ENCODE results near the gene DNAL1.

DNAL1 gene

GRCh38 chr14:73724696-73725095 is 79.9 kb downstream of the DNAL1 start:
- DNase-seq, result no peak
- no peak for ATAC-seq

DNA sequence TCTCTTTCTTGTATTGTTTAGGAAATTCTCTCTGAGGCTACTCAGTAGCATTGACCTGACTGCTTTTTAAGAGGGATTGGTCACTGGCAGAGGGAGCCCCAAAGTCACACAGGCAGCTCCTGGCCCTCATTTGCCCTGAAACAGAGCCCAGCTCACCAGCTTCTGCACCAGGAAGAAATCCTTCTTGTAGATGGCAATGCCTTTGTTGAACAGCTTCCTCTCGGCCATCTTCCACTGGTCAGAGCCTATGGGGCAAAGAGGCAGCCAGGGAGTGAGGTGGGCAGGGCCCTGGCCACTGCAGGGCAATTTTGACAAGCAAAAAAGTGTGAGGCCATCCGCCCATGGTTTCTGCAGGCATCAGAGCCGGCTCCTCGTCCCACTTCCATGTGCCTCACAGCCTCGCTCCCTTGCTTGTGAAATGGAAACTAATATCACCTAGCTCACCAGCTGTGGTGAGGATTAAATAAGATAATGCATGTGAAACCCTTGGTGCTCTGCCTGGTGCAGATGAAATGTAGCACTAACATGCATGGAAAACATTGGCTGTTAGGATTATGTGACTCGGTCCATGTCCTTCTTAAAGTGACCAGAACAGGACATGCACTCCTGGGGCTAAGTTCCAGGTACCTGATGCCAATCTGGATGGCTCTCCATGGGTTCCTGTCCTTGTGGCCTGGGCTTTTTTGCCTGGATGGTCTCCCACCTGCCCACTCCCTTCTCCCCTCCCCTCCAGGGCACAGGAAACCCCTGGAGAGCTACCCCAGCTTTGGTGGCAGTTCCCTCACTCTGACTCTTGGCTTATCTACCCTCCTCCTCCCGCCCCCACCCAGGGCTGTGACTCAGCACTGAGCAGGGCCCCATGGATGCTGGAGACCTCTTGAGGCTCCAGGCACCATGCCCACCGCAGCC is 80.6 kb downstream of the DNAL1 start:
- DNase-seq (no peak), ATAC-seq (peak; percentile 42)

- no peak for DNase-seq
- no peak for ATAC-seq
Measured at GRCh38 chr14:73726025-73726961, 81.5 kb downstream of the DNAL1 start.

GRCh38 chr14:73727166-73727565 is 82.4 kb downstream of the DNAL1 start:
- ATAC-seq, result no peak
- DNase-seq, result no peak

- DNase-seq, result peak; percentile 93
- peak; percentile 86 for ATAC-seq
Measured at GRCh38 chr14:73728717-73729330, 84.0 kb downstream of the DNAL1 start.

GRCh38 chr14:73729556-73730265 is 84.9 kb downstream of the DNAL1 start:
- ATAC-seq (no peak), DNase-seq (no peak)

- no peak for ATAC-seq
- no peak for DNase-seq
Measured at GRCh38 chr14:73731111-73731510, 86.3 kb downstream of the DNAL1 start.

DNA sequence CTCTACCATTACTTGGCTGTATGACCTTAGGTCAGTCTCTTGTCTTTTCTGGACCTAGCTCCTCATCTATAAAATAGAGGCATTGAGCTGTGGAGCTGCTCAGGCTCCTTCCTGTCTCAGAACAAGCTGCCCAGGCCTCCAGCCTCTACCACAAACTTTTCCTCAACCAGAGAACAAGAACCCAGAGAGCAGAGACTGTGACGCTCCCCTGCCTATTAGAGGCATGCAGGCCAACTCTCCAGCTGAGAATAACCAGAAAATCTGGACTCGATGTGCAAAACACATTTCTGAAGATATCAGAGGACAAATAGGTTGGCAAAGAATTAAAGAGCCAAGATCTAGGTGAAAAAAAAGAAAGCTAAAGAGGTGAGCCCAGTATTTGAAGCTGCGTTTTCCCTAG is 87.2 kb downstream of the DNAL1 start:
- DNase-seq (no peak), ATAC-seq (no peak)

DNA sequence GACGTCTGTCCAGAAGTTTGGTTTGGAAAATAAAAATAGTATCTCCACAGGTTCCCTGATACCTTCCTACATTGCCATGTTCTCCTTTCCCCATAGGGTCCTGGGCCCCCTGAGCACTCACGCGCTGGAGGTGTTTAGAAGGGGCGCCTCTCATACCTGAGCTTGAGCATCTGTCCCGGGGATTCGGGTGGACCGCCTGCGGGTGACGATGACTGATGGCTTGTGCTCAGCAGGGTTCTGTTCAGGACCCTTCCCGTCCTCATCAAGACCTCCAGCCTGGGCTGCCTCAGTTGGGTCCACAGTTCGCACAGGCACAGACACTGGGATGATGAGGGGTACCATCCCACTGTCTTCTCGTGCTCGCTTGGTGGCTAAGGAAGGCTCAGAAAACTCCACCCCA is 92.1 kb downstream of the DNAL1 start:
- ATAC-seq, result no peak

GRCh38 chr14:73738518-73739173 is 93.9 kb downstream of the DNAL1 start:
- ATAC-seq, result no peak
- DNase-seq, result no peak

More for the DNA sequence above, 92.1 kb downstream of the DNAL1 start:
- DNase-seq, result no peak

GRCh38 chr14:73739174-73739898 is 94.5 kb downstream of the DNAL1 start:
- ATAC-seq (no peak), DNase-seq (no peak)

- ATAC-seq, result no peak
- DNase-seq, result no peak
Measured at GRCh38 chr14:73739899-73740617, 95.3 kb downstream of the DNAL1 start.

DNA sequence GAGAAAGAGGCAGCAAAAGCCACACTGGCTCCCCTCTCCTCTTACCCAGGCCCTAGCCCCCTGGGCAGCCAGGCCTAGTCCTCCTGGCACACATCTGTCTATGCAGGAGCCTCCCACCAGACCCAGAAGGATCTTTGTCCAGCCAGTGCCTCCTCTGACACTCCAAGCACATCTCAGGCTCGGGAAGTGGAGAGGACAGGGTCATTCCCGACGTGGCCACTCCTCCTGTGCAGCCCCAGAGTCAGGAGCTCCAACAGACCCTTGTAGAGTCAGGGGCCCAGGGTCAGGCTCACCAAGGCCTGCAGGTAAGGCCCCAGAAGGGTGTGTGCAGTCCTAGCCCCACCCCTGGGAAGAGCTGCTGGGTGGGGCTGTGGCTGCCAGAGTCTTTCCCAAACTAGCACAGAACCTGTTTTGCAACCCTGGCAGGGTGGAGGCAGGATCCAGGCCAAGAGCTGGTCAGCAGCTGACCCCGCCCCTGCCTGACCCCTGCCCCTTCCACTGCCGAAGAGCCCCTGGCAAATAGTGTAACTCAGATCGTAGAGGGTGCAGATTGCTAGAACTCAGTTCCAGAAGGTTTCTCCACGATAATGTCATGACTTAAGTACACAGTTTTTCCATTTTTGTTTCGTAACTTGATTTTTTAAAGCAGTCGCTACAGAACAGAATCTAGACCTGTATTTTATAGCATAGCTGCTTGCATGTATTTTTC is 96.0 kb downstream of the DNAL1 start:
- no peak for DNase-seq
- no peak for ATAC-seq

- DNase-seq, result peak; percentile 77
- peak; percentile 74 for ATAC-seq
Measured at GRCh38 chr14:73741386-73741875, 96.6 kb downstream of the DNAL1 start.

- DNase-seq (peak; percentile 56), ATAC-seq (peak; percentile 47)
Measured at GRCh38 chr14:73741876-73742519, 97.2 kb downstream of the DNAL1 start.

DNA sequence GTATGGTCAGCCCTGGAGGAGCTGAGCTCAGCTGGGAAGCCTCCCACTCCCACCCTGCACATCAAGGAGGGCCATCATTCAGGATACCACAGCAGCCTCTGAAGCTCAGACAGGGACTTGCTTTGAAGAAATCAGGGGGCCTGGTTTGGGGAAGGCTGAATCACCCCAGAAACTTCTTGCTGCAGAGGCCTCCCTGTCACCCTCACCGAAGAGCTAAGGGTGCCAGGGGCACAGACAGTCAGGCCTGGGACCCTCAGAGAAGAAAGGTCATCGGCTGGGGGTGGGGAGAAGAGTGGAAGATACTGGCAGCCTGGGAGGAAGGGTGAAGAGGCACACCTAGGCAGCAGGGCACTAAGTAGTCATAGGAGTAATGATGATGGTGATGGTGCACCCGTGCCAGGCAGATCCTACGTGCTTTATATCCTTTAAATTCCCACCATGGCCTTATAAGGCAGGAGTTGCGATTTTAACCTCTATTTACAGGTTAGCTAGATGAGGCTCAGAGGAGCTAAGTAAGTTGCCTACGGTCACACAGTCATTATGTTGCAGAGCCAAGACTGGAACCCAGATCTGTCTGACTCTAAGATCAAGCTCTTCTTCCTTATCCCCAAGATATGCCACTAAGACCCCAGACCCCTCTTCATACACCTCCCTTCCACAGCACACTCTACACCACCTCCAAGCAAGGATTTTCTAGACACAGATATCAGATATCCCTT is 97.9 kb downstream of the DNAL1 start:
- DNase-seq (peak; percentile 67), ATAC-seq (peak; percentile 58)

- DNase-seq (peak; percentile 75), ATAC-seq (peak; percentile 24)
Measured at GRCh38 chr14:73743431-73743931, 98.7 kb downstream of the DNAL1 start.

All from stimulated activated naive CD8-positive, alpha-beta T cell treated with anti-CD3 and anti-CD28 coated beads, Interleukin-15, Interleukin-2, amounts not matched to agents 100 U/mL and 50 U/mL, for 24 hours (primary cell).